BE2C (cell line): Measurements from ENCODE around the gene KATNA1.
"Not testable (repeated sequence)": the region's sequence is repeated elsewhere in the genome, so short reads cannot be mapped to it uniquely, and the experiment has no call there.

Experiments
- DNase-seq: peaks from one replicate; pipeline ENCODE4 v3.0.0-alpha.2; 2020
- H3K27me3 ChIP-seq: fragments of 250-450 bp; sonication (Bioruptor Pico); 2 replicates; pipeline ENCODE4 v1.5.1; 2020; ENCODE audit warnings: mild to moderate bottlenecking
- H3K36me3 ChIP-seq: fragments of 250-450 bp; sonication (Bioruptor Pico); 2 replicates; pipeline ENCODE4 v1.5.1; 2020; ENCODE audit warnings: mild to moderate bottlenecking
- H3K4me1 ChIP-seq: fragments of 250-450 bp; sonication (Bioruptor Pico); 2 replicates; pipeline ENCODE4 v1.5.1; 2020
- H3K4me3 ChIP-seq: 2 replicates; pipeline ENCODE4 v1.5.1; 2011; ENCODE audit warnings: low read depth, low read length
- H3K9me3 ChIP-seq: fragments of 250-450 bp; sonication (Bioruptor Pico); 2 replicates; pipeline ENCODE4 v1.5.1; 2020
- TF ChIP-seq, protein P1 (sequence below): IDR thresholded peaks from 2 replicates; pipeline ENCODE4 v1.5.1; 2012; ENCODE audit warnings: mild to moderate bottlenecking, low read depth, low read length

KATNA1 gene

DNA sequence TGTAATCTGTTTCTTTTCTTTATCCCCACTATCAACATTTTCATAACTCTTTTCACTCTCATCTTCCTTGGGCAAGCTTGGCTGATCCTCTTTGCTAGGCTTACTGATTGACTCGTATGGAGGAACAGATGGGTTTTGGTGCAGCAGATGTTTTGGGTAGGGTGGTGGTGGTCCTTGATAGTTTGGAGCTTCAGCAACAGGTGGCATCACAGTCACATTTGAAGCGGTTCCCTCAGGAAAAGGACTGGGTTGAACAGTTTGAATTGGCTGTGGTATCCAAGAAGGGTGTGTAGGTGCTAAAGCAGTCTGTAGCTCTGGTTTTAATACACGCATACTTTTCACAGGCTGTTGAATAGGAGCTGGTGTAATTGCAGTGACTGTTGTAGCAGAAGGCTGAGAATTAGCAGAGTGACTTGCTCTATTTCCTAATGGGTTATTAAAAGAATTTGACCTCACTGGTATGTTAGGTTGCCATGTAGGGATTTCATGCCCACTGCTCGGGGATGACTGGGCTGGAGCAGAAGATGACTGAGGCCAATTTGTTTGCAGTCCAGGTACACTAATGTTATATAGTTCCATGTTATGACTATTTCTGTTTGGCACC is 34.8 kb upstream of the KATNA1 start:
- no peak for DNase-seq
- TF ChIP-seq, protein P1, sequence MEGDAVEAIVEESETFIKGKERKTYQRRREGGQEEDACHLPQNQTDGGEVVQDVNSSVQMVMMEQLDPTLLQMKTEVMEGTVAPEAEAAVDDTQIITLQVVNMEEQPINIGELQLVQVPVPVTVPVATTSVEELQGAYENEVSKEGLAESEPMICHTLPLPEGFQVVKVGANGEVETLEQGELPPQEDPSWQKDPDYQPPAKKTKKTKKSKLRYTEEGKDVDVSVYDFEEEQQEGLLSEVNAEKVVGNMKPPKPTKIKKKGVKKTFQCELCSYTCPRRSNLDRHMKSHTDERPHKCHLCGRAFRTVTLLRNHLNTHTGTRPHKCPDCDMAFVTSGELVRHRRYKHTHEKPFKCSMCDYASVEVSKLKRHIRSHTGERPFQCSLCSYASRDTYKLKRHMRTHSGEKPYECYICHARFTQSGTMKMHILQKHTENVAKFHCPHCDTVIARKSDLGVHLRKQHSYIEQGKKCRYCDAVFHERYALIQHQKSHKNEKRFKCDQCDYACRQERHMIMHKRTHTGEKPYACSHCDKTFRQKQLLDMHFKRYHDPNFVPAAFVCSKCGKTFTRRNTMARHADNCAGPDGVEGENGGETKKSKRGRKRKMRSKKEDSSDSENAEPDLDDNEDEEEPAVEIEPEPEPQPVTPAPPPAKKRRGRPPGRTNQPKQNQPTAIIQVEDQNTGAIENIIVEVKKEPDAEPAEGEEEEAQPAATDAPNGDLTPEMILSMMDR: no peak
- no peaks in the 10 kb centered on the region for H3K9me3 ChIP-seq
- no peaks in the 10 kb centered on the region for H3K27me3 ChIP-seq
- H3K4me1 ChIP-seq: no peaks in the 10 kb centered on the region
- H3K4me3 ChIP-seq: no peak overlapping the region
- H3K36me3 ChIP-seq: peaks cover 26% of the 10 kb centered on the region

DNA sequence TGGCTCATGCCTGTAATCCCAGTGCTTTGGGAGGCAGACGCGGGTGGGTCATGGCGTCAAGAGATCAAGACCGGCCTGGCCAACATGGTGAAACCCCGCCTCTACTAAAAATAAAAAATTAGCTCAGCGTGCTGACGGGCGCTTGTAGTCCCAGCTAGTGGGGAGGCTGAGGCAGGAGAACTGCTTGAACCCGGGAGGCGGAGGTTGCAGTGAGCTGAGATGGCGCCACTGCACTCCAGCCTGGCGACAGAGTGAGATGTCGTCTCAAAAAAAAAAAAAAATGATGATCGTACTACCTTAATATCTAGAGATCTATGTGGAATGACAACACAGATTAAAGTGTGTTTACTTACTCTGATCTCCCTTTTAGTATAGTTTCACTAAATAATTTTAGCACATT is 33.3 kb upstream of the KATNA1 start:
- H3K4me3 ChIP-seq, H3K9me3 ChIP-seq, H3K27me3 ChIP-seq, H3K4me1 ChIP-seq, DNase-seq: not testable (repeated sequence)
- H3K36me3 ChIP-seq: peaks cover 31% of the 10 kb centered on the region

DNA sequence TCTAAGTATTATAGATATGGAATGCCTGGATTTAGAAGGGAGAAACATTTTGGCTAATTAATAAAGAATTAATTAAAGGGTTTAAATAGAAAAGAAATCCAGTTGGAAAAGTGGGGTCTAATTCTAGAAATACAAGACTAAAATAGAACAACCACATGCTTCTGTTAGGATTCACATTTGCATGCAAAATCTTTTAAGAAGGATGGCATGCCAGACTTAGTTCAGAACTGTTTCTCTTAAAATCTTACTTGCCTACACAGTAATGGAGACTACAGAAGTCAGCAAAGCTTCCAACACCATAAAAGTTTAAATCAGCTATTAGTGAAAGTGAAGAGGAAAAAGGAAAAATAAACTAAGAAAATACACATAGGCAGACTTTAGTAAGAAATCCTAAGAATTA is 32.7 kb upstream of the KATNA1 start:
- H3K27me3 ChIP-seq: no peaks in the 10 kb centered on the region
- DNase-seq: no peak
- peaks cover 36% of the 10 kb centered on the region for H3K36me3 ChIP-seq

DNA sequence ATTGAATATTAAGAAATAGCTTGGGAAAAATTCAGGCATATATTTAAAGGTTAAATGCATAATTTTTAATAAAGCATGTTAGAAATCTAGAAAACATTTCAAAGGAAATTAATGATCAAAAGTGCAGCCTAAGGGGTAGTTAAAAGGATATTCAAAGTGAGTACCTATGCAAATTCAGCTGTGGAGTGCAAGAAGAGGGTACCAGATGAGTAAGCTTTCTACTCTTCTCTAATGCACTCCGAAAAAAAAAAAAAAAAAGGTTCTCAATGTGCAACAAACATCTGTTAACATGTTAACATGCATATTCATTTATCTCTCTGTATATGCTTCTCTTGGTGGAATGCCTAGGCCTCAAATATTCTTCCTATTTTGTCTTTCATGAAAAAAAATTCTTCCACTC is 32.0 kb upstream of the KATNA1 start:
- peaks cover 43% of the 10 kb centered on the region for H3K36me3 ChIP-seq
- H3K4me3 ChIP-seq: no peak overlapping the region
- H3K9me3 ChIP-seq: no peaks in the 10 kb centered on the region
- DNase-seq: no peak
- TF ChIP-seq, protein P1: no peak
- no peaks in the 10 kb centered on the region for H3K27me3 ChIP-seq
- no peaks in the 10 kb centered on the region for H3K4me1 ChIP-seq

More for the DNA sequence above, 32.7 kb upstream of the KATNA1 start:
- TF ChIP-seq, protein P1: no peak
- H3K4me1 ChIP-seq: no peaks in the 10 kb centered on the region
- H3K4me3 ChIP-seq: no peak overlapping the region
- H3K9me3 ChIP-seq: no peaks in the 10 kb centered on the region

DNA sequence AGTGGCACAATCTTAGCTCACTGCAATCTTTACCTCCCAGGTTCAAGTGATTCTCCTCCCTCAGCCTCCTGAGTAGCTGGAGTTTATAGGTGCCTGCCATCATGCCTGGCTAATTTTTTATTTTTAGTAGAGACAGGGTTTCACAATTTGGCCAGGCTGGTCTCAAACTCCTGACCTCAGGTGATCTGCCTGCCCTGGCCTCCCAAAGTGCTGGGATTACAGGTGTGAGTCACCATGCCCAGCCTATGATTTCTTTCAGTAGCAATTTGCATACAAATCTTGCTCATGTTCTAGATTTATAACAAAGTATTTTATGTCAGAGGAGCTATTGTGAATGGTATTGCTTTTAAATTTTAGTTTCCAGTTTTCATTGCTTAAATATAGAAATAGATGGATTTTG is 23.8 kb upstream of the KATNA1 start:
- H3K4me3 ChIP-seq, H3K9me3 ChIP-seq, H3K27me3 ChIP-seq, DNase-seq, H3K4me1 ChIP-seq: not testable (repeated sequence)
- H3K36me3 ChIP-seq: peaks cover 70% of the 10 kb centered on the region

DNA sequence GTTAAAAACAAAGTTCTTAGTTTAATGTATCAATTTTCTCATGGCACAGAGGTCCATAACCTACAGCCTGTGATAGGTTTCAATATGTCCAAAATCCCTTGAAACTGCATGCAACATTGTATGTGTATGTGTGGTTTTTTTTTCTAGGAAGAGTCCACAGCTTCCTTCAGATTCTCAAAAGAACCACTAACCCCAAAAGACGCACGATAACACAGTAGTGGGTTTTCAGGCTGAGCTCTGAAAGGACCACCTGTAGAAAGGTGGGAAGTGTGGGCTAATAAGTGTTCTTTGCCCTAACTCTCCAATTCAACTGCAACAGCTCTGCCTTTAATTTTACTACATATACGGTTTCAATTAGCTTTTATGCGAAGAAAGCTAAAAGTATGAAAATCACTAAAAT is 11.5 kb upstream of the KATNA1 start:
- peaks cover 27% of the 10 kb centered on the region for H3K36me3 ChIP-seq
- H3K27me3 ChIP-seq: no peaks in the 10 kb centered on the region
- no peak for DNase-seq
- H3K4me3 ChIP-seq: no peak overlapping the region
- TF ChIP-seq, protein P1: no peak
- no peaks in the 10 kb centered on the region for H3K9me3 ChIP-seq
- H3K4me1 ChIP-seq: no peaks in the 10 kb centered on the region; the same call in 1 of the 2 replicates

DNA sequence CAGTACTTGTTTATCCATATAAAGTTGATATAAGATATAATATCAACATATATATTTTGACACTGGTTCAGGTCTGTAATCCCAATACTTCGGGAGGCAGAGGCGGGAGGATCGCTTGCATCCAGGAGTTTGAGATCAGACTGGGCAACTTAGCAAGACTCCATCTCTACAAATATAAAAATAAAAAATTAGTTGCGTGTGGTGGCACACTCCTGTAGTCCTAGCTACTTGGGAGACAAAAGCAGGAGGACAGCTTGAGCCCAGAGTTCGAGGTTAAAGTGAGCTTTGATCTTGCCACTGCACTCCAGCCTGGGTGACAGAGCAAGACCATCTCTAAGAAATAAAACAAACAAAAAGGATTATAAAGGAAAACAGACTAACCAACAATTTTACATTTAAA is 8.9 kb upstream of the KATNA1 start:
- DNase-seq: no peak
- Histone ChIP-seq H3K4me3 (no peak overlapping the region), H3K27me3 (no peaks in the 10 kb centered on the region), H3K9me3 (no peaks in the 10 kb centered on the region), H3K4me1 (no peaks in the 10 kb centered on the region; the same call in 1 of the 2 replicates), H3K36me3 (peaks cover 15% of the 10 kb centered on the region; the same call in 1 of the 2 replicates)
- TF ChIP-seq, protein P1: no peak
